OCI-LY7 (cell line): ENCODE data around the gene RELN.

ENCODE experiments used
- EZH2phosphoT487 ChIP-seq: fragments of 200-600 bp; sonication (generic); IDR thresholded peaks from 2 replicates; pipeline ENCODE4 v1.6.1; 2018; ENCODE audit warnings: low read depth, borderline replicate concordance, mild to moderate bottlenecking, mixed run types, antibody characterized with exemption, low read length, moderate library complexity, mixed read lengths
- TF ChIP-seq, protein P1 (sequence below): fragments of 200-600 bp; sonication (generic); conservative IDR thresholded peaks from 2 replicates; pipeline ENCODE4 v1.5.1; 2014; ENCODE audit warnings: mild to moderate bottlenecking, antibody characterized with exemption, low read length, moderate library complexity, mixed read lengths

DNA sequence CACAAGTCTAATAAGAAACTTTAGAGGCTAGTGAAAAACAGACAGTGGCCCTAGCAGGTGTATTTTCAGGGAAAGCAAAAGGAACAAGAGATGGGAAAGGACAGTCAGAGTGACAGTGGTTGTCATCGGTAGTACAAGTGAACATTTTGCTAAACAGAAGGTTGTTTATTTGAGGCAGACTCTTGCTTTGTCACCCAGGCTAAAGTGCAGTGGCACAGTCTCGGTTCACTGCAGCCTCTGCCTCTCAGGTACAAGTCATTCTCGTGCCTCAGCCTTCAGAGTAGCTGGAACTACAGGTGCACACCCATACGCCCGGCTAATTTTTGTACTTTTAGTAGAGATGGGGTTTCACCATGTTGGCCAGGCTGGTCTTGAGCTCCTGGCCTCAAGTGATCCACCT is 195.8 kb downstream of the RELN start:
- TF ChIP-seq, protein P1, sequence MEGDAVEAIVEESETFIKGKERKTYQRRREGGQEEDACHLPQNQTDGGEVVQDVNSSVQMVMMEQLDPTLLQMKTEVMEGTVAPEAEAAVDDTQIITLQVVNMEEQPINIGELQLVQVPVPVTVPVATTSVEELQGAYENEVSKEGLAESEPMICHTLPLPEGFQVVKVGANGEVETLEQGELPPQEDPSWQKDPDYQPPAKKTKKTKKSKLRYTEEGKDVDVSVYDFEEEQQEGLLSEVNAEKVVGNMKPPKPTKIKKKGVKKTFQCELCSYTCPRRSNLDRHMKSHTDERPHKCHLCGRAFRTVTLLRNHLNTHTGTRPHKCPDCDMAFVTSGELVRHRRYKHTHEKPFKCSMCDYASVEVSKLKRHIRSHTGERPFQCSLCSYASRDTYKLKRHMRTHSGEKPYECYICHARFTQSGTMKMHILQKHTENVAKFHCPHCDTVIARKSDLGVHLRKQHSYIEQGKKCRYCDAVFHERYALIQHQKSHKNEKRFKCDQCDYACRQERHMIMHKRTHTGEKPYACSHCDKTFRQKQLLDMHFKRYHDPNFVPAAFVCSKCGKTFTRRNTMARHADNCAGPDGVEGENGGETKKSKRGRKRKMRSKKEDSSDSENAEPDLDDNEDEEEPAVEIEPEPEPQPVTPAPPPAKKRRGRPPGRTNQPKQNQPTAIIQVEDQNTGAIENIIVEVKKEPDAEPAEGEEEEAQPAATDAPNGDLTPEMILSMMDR: no peak
- no peak for TF ChIP-seq EZH2phosphoT487
